Endometrium (tissue), 2 donors: ENCODE measurements around the gene ANTKMT.

Source experiments
- FAIRE-seq: peaks from 2 replicates; lab custom pipeline; 2012; peaks lifted over from hg19 to GRCh38; lab: Jason Lieb, UNC
- donor health status: control.
- donor health status: control.

ANTKMT gene

GRCh38 chr16:764848-765487 is 44.0 kb downstream of the ANTKMT start:
- no peak for FAIRE-seq

DNA sequence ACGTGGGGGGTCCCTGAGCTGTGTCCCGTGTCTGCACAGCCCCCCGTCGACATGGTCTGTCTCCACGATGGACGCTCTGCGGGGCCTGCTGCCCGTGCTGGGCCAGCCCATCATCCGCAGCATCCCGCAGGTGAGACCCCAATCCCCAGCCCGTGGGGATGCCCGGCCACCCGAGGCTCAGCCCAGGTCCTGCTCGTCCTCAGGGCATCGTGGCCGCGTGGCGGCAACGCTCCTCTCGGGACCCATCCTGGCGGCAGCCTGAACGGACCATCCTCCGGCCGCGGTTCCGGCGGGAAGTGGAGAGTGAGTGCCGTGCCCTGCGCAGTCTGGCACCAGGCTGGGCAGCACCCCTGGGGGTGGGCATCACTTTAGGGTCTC is 44.5 kb downstream of the ANTKMT start:
- no peak for FAIRE-seq

- FAIRE-seq: no peak
Observed at GRCh38 chr16:766008-766819, 45.3 kb downstream of the ANTKMT start.

GRCh38 chr16:766820-767640 is 46.1 kb downstream of the ANTKMT start:
- no peak for FAIRE-seq

GRCh38 chr16:767743-768235 is 46.8 kb downstream of the ANTKMT start:
- no peak for FAIRE-seq

GRCh38 chr16:768428-768827 is 47.5 kb downstream of the ANTKMT start:
- FAIRE-seq: no peak

DNA sequence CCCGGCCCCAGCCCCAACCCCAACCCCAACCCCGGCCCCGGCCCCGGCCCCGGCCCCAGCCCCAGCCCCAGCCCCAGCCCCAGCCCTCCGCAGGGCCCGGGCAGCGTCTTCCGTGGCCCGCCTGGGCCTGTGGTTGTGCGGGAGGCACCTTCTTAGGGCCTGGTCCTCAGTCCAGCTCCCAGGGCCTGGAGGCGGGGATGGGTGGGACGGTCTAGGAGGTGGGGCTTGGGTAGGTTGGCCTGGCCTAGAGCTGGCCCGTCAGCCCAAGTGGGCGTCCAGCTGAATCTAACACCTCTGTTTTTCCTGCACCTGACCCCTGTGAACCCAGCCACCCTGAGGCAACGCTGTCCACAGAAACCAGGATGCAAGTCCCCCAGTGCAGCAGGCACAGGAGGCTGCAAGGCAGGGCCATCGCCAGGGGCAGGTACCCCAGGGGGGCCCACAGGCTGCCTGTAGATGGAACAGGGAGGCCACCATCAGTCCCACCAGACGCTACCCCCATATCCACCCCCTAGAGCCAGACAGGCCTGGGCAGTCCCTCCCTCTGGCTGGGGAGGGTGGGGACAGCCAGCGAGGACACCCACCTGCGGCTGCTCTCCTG is 48.3 kb downstream of the ANTKMT start:
- no peak for FAIRE-seq

- FAIRE-seq: no peak
Observed at GRCh38 chr16:769934-770333, 49.0 kb downstream of the ANTKMT start.

DNA sequence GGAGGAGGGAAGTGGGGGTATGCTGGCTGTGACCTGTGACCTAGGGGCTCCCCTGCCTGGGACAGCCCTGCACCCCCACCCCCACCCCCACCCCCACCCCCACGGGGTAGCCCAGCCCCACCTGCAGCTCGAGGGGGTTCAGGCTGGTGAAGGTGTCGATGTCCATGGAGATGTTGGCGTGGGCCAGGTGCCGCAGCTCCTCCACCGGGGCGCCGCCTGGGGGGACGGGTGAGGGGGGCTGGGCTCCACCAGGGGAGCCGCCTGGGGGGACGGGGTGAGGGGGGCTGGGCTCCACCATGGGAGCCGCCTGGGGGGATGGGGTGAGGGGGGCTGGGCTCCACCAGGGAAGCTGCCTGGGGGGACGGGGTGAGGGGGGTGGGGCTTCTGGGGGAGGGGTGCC is 49.5 kb downstream of the ANTKMT start:
- FAIRE-seq: no peak
